ENCODE results near the gene CNIH2. TPM values are rescaled to one million over a fixed set of nuclear protein-coding genes. Genes with fewer than 3 reads are reported as not detected.

CNIH2 gene
- total and polyA plus RNA-seq, 2 of the 8 experiments (the other 6 are each of a cell fraction or from before 2014, with no cell fraction given): 12.5 to 15.8 TPM

- Histone ChIP-seq H2BK5ac (ENCODE audit: low read depth, low read length) (no peak within 1 kb of the TSS; the same call in 1 of the 2 replicates), H2AK5ac (ENCODE audit: low read depth, low read length) (no peak within 1 kb of the TSS), H2BK20ac (ENCODE audit: low read length) (no peak within 1 kb of the TSS), H3K14ac (ENCODE audit: insufficient read length) (no peak within 1 kb of the TSS), H2BK12ac (ENCODE audit: low read depth, low read length) (peak within 1 kb of the TSS; percentile 72; the same call in 1 of the 2 replicates), H3K36me3 (ENCODE audit: control insufficient read depth in 2 of 4, insufficient read depth in 4 of 4, low read length in 3 of 4) (no peaks in the 10 kb centered on the region), H3K4me2 (ENCODE audit: insufficient read depth in 1 of 2, low read depth in 2 of 2, low read length in 2 of 2) (peak within 1 kb of the TSS; percentile 43 to 80), H3K56ac (replicated peaks; ENCODE audit: insufficient read length, low read depth, low read length) (no peak within 1 kb of the TSS), H3K23ac (ENCODE audit: insufficient read length) (no peak within 1 kb of the TSS), H4K20me1 (replicated peaks in 1 of 2; ENCODE audit: control insufficient read depth in 1 of 2, insufficient read depth in 2 of 2, low read length in 2 of 2) (peaks cover 4 to 7% of the 10 kb centered on the region in 2 experiments), H2BK15ac (ENCODE audit: low read length) (no peak within 1 kb of the TSS; the same call in 1 of the 2 replicates), H3K23me2 (ENCODE audit: low read depth, low read length) (peaks cover 12% of the 10 kb centered on the region; the same call in 1 of the 2 replicates), H3K18ac (ENCODE audit: extremely low read depth, low read length) (no peak within 1 kb of the TSS; the same call in 1 of the 2 replicates), H3K9ac (replicated peaks in 1 of 4; ENCODE audit: extremely low read depth in 1 of 4, low read depth in 3 of 4, low read length in 3 of 4) (peak within 1 kb of the TSS in 1 of 4 experiments; percentile 14; a peak in 1 of 7 replicates), H4K5ac (ENCODE audit: insufficient read length, low read depth, low read length) (no peak within 1 kb of the TSS), H3K27me3 (replicated peaks in 1 of 4; ENCODE audit: control insufficient read depth in 3 of 4, extremely low read depth in 1 of 4, insufficient read depth in 3 of 4, low read length in 3 of 4) (peaks cover 2 to 28% (median 18%) of the 10 kb centered on the region in 4 experiments), H3K4me1 (replicated peaks in 1 of 4; ENCODE audit: control insufficient read depth in 3 of 4, insufficient read depth in 4 of 4, low read length in 3 of 4) (peaks cover 0 to 22% (median 6%) of the 10 kb centered on the region in 4 experiments; a peak in 5 of 7 replicates), H4K8ac (ENCODE audit: extremely low read depth, insufficient read depth, low read length) (peak within 1 kb of the TSS; percentile 37), H2AFZ (ENCODE audit: low read length) (no peak within 1 kb of the TSS), H3K4ac (replicated peaks; ENCODE audit: insufficient read length, low read depth, low read length) (no peak within 1 kb of the TSS), H4K91ac (replicated peaks; ENCODE audit: insufficient read length, low read length) (peak within 1 kb of the TSS; percentile 87), H3K79me1 (ENCODE audit: low read depth, low read length) (peaks cover 3% of the 10 kb centered on the region; the same call in 1 of the 2 replicates), H3K9me3 (ENCODE audit: insufficient read depth in 2 of 2, low read depth in 1 of 2, low read length in 1 of 2) (no peaks in the 10 kb centered on the region), H3K79me2 (ENCODE audit: control insufficient read depth in 1 of 2, insufficient read depth in 2 of 2, low read length in 2 of 2) (peaks cover 0 to 9% of the 10 kb centered on the region in 2 experiments; a peak in 1 of 4 replicates), H3K27ac (ENCODE audit: low read depth, low read length) (no peak within 1 kb of the TSS), H3K4me3 (ENCODE audit: extremely low read depth in 1 of 4, insufficient read depth in 2 of 4, low read depth in 3 of 4, low read length in 4 of 4) (peak within 1 kb of the TSS; percentile 40 to 76 (median 59)), H2BK120ac (replicated peaks; ENCODE audit: low read depth, low read length) (no peak within 1 kb of the TSS)
- TF ChIP-seq ATF3 (IDR thresholded peaks at IDR 0.05; ENCODE audit: insufficient read depth, low read depth, low read length) (no peak), KDM1A (IDR thresholded peaks at IDR 0.05; ENCODE audit: borderline replicate concordance, low read length) (no peak), KDM4A (IDR thresholded peaks at IDR 0.05; ENCODE audit: low read depth, low read length, severe bottlenecking) (peak; percentile 78), JUN (IDR thresholded peaks at IDR 0.05; ENCODE audit: low read depth, low read length) (no peak), EZH2 (IDR thresholded peaks at IDR 0.05; ENCODE audit: low read depth, low read length, severe bottlenecking) (peak; percentile 39), CREB1 (IDR thresholded peaks at IDR 0.05) (peak; percentile 65), ASH2L (IDR thresholded peaks at IDR 0.05; ENCODE audit: low read length) (peak; percentile 33), TBP (IDR thresholded peaks at IDR 0.05; ENCODE audit: low read depth, low read length) (no peak)
- CTCF ChIA-PET (ENCODE audit: partially characterized antibody): interaction anchor here (0.6 to 6.9 kb wide), 5 partner anchors 9 to 1025 kb away, joined by 3 to 57 read pairs (median 6); no protein-coding TSS in a partner anchor
- POLR2A ChIA-PET (ENCODE audit: partially characterized antibody): interaction anchor here (0.6 to 4.5 kb wide), 9 partner anchors 9 to 79 kb away, joined by 3 to 29 read pairs (median 4); no protein-coding TSS in a partner anchor
- no peak for FAIRE-seq
- DNase-seq (ENCODE audit: low read depth in 1 of 2, low spot score in 2 of 2): peak in 1 of 2 experiments; percentile 63
- WGBS, 2 experiments (ENCODE audit: extremely low coverage in 1 of 2, insufficient coverage in 1 of 2, insufficient read length in 1 of 2, insufficient replicate concordance in 2 of 2, low coverage in 1 of 2, low lambda C conversion rate in 2 of 2, missing lambda C conversion rate in 1 of 2): 3% methylated on average over 46 of the region's 95 CpGs; no CpG with 5 or more reads in 1 of the 2 experiments
These were observed 13.9 kb downstream of the CNIH2 start, which contains the start of gene TMEM151A for GRCh38 chr11:66291706-66292542. Gene TMEM151A (plus strand): TSS chr11:66291894. CDS start chr11:66292014, 120 bp downstream.

Data from H1 (cell line).